Heart left ventricle (tissue), 13 donors: Measurements from ENCODE around the gene PDE9A.
"Not testable (repeated sequence)": the region's sequence is repeated elsewhere in the genome, so short reads cannot be mapped to it uniquely, and the experiment has no call there.

Source experiments
- CTCF ChIP-seq, 12 donors: fragments of 200-600 bp; sonication (generic) in 4 of 12; IDR thresholded peaks; one replicate each; pipeline versions ENCODE4 v1.5.0 to v1.8.0; 2018 to 2022; ENCODE audit warnings: antibody characterized with exemption in 12 of 12, mild to moderate bottlenecking in 5 of 12
- POLR2A ChIP-seq, 2 donors: fragments of 450-650 bp; IDR thresholded peaks; one replicate each; pipeline ENCODE4 v1.6.1; 2017; ENCODE audit warnings: antibody characterized with exemption in 2 of 2, mild to moderate bottlenecking in 2 of 2, moderate library complexity in 2 of 2
- donor health status: ischemic (EF 13 %, LVEDD 7.1; RV severe dilation, severe dysfunction).
- donor health status: DM: no; HTN: yes; CAD: no.
- donor health status: DM: no; HTN: no; CAD: no.
- donor health status: ischemic (EF 25% LVEDD 6.9; RV normal size, moderate dysfunction).
- donor health status: ischemic (EF 25% LVEDD 5.7; RV mildly dilated, moderate dysfunction).
- donor health status: ischemic (EF 35%, LVEDD 5.7; RV mildly dilated, moderate dysfunction).
- donor health status: nonischemic (EF 11% LVEDD 7.7; RV severe dilation, severe dysfunction).
- donor health status: DM: yes; HTN: yes; CAD: no.
- donor health status: PGD.
- donor health status: ischemic (EF 29% LVEDD 5.4; RV normal size, mild dysfunction).
- donor health status: nonischemic (EF 23%, LVEDD 6.1; RV moderate dilation, normal function).

GRCh38 chr21:42715427-42715826 lies 62.0 kb downstream of the PDE9A start:
- not testable (repeated sequence) for TF ChIP-seq CTCF, POLR2A (IDR thresholded peaks at IDR 0.05)
